Jurkat, Clone E6-1 (cell line): Measurements from ENCODE around the gene RAB11FIP4.

Source experiments
- DNase-seq: peaks from one replicate; pipeline ENCODE4 v3.0.0-alpha.2; 2011; ENCODE audit warnings: low read depth, low spot score
- H3K4me3 ChIP-seq: 2 replicates; pipeline ENCODE4 v1.5.1; 2011; ENCODE audit warnings: mild to moderate bottlenecking, low read length, control low read depth, moderate library complexity

The RAB11FIP4 gene

GRCh38 chr17:31401456-31402254, 10.2 kb downstream of the RAB11FIP4 start:
- no peak for DNase-seq
- no peak overlapping the region for H3K4me3 ChIP-seq

- H3K4me3 ChIP-seq = no peak overlapping the region
- no peak for DNase-seq
Observed at GRCh38 chr17:31404028-31404949, 12.8 kb downstream of the RAB11FIP4 start.

- no peak overlapping the region for H3K4me3 ChIP-seq
- no peak for DNase-seq
Observed at GRCh38 chr17:31405890-31406371, 14.5 kb downstream of the RAB11FIP4 start.

- H3K4me3 ChIP-seq = no peak overlapping the region
- no peak for DNase-seq
Observed at GRCh38 chr17:31408586-31408985, 17.1 kb downstream of the RAB11FIP4 start.

GRCh38 chr17:31411707-31412285, 20.3 kb downstream of the RAB11FIP4 start:
- no peak for DNase-seq
- no peak overlapping the region for H3K4me3 ChIP-seq

- H3K4me3 ChIP-seq = no peak overlapping the region
- no peak for DNase-seq
Observed at GRCh38 chr17:31412511-31412910, 21.0 kb downstream of the RAB11FIP4 start.

- no peak overlapping the region for H3K4me3 ChIP-seq
- no peak for DNase-seq
Observed at GRCh38 chr17:31413081-31413799, 21.8 kb downstream of the RAB11FIP4 start.

GRCh38 chr17:31413874-31414549, 22.5 kb downstream of the RAB11FIP4 start:
- DNase-seq = no peak

GRCh38 chr17:31414550-31414918, 23.1 kb downstream of the RAB11FIP4 start:
- H3K4me3 ChIP-seq = no peak overlapping the region
- DNase-seq = no peak

More at GRCh38 chr17:31413874-31414549, 22.5 kb downstream of the RAB11FIP4 start:
- H3K4me3 ChIP-seq = no peak overlapping the region

GRCh38 chr17:31415004-31415454, 23.6 kb downstream of the RAB11FIP4 start:
- no peak for DNase-seq
- H3K4me3 ChIP-seq = no peak overlapping the region

GRCh38 chr17:31415640-31416502, 24.4 kb downstream of the RAB11FIP4 start:
- DNase-seq = no peak
- H3K4me3 ChIP-seq = no peak overlapping the region

- H3K4me3 ChIP-seq = no peak overlapping the region
- no peak for DNase-seq
Observed at GRCh38 chr17:31416503-31416923, 25.0 kb downstream of the RAB11FIP4 start.

GRCh38 chr17:31417051-31417792, 25.7 kb downstream of the RAB11FIP4 start:
- DNase-seq = no peak
- H3K4me3 ChIP-seq = no peak overlapping the region

GRCh38 chr17:31418773-31419350, 27.4 kb downstream of the RAB11FIP4 start:
- DNase-seq = no peak
- no peak overlapping the region for H3K4me3 ChIP-seq

- DNase-seq = no peak
- no peak overlapping the region for H3K4me3 ChIP-seq
Observed at GRCh38 chr17:31422443-31422842, 31.0 kb downstream of the RAB11FIP4 start.

GRCh38 chr17:31424944-31425281, 33.4 kb downstream of the RAB11FIP4 start:
- DNase-seq = no peak
- no peak overlapping the region for H3K4me3 ChIP-seq
